Mesenteric fat pad (tissue), 1 donor: ENCODE results near the gene FHAD1. TPM values are rescaled to one million over a fixed set of nuclear protein-coding genes. Genes with fewer than 3 reads are reported as not detected.
"Not testable (repeated sequence)": the region's sequence is repeated elsewhere in the genome, so short reads cannot be mapped to it uniquely, and the experiment has no call there.

Experiments
- DNase-seq: peaks from one replicate; pipeline ENCODE4 v3.0.0-alpha.2; 2020; ENCODE audit warnings: low spot score
- total RNA-seq: library from RNA; stranded (reverse); fragmentation: NEBNext Ultra II Directional; extraction: Animal tissue kit (Norgen Biotek cat#: 25700); gene quantifications from one replicate; pipeline ENCODE4 v1.2.1, GENCODE V29; 2021
- donor health status: DM: yes; HTN: yes; CAD: no.

FHAD1 gene
- total RNA-seq, 1 donor from 2014 or later: 0.55 TPM

- DNase-seq: no peak
Observed at GRCh38 chr1:15362096-15362736, 115.2 kb downstream of the FHAD1 start.

- DNase-seq: no peak
Observed at GRCh38 chr1:15362737-15363128, 115.7 kb downstream of the FHAD1 start.

GRCh38 chr1:15364740-15365139, 117.7 kb downstream of the FHAD1 start:
- DNase-seq: no peak

GRCh38 chr1:15368888-15369287, 121.9 kb downstream of the FHAD1 start:
- DNase-seq: no peak

- no peak for DNase-seq
Observed at GRCh38 chr1:15370268-15370667, 123.2 kb downstream of the FHAD1 start.

- DNase-seq: no peak
Observed at GRCh38 chr1:15370781-15371520, 123.9 kb downstream of the FHAD1 start.

GRCh38 chr1:15371610-15372545, 124.9 kb downstream of the FHAD1 start:
- no peak for DNase-seq

GRCh38 chr1:15378729-15379128, 131.7 kb downstream of the FHAD1 start:
- DNase-seq: no peak

GRCh38 chr1:15379151-15379550, 132.1 kb downstream of the FHAD1 start:
- not testable (repeated sequence) for DNase-seq

GRCh38 chr1:15380601-15381508, 133.8 kb downstream of the FHAD1 start:
- DNase-seq: no peak

- no peak for DNase-seq
Observed at GRCh38 chr1:15381805-15382204, 134.8 kb downstream of the FHAD1 start.

GRCh38 chr1:15382601-15383518, 135.8 kb downstream of the FHAD1 start:
- DNase-seq: no peak

GRCh38 chr1:15383810-15384209, 136.8 kb downstream of the FHAD1 start:
- no peak for DNase-seq

- DNase-seq: no peak
Observed at GRCh38 chr1:15384301-15384901, 137.4 kb downstream of the FHAD1 start.

GRCh38 chr1:15385420-15385819, 138.4 kb downstream of the FHAD1 start:
- no peak for DNase-seq

GRCh38 chr1:15386164-15386749, 139.2 kb downstream of the FHAD1 start:
- no peak for DNase-seq

GRCh38 chr1:15388201-15388880, 141.3 kb downstream of the FHAD1 start:
- no peak for DNase-seq

- DNase-seq: not testable (repeated sequence)
Observed at GRCh38 chr1:15389828-15390227, 142.8 kb downstream of the FHAD1 start.
